Measurements from ENCODE around the gene AKT1S1.

Gene AKT1S1

DNA sequence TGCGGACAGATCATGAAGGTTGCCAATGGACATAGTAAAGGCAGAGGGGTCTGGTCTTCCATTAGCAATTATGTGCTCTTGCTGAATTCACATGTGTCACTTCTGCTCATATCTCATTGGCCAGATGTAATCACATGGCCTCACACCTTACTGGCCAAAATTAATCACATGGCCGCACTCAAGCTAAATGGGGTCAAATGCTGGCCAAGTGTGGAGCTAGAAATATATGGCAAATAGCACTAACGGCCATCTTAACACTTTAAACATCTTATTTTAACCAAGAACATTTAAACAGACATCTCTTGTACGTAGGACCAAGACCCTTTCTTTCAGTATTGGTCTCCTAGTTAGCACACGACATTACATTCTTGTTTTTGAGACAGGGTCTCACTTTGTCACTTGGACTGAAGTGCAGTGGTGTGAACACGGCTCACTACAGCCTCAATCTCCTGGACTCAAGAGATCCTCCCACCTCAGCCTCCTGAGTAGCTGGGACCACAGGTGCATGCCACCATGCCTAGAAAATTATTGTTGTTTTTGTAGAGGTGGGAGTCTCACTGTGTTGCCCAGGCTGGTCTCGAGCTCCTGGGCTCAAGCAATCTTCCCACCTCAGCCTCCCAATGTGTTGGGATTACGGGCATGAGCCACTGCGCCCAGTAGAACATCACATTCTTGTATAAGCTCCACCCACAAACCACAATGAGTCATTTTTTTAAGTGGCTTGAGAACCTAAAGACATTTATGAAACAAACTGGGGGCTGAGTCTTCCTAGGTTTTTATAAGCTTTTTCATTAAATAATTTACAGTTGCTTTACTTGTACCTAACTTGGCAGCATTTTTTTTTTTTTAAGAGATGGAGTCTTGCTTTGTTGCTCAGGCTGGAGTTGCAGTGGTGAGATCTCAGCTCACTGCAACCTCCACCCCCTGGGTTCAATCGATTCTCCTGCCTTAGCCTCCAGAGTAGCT is 29.1 kb downstream of the AKT1S1 start (continued):
- TF ChIP-seq, protein P1, sequence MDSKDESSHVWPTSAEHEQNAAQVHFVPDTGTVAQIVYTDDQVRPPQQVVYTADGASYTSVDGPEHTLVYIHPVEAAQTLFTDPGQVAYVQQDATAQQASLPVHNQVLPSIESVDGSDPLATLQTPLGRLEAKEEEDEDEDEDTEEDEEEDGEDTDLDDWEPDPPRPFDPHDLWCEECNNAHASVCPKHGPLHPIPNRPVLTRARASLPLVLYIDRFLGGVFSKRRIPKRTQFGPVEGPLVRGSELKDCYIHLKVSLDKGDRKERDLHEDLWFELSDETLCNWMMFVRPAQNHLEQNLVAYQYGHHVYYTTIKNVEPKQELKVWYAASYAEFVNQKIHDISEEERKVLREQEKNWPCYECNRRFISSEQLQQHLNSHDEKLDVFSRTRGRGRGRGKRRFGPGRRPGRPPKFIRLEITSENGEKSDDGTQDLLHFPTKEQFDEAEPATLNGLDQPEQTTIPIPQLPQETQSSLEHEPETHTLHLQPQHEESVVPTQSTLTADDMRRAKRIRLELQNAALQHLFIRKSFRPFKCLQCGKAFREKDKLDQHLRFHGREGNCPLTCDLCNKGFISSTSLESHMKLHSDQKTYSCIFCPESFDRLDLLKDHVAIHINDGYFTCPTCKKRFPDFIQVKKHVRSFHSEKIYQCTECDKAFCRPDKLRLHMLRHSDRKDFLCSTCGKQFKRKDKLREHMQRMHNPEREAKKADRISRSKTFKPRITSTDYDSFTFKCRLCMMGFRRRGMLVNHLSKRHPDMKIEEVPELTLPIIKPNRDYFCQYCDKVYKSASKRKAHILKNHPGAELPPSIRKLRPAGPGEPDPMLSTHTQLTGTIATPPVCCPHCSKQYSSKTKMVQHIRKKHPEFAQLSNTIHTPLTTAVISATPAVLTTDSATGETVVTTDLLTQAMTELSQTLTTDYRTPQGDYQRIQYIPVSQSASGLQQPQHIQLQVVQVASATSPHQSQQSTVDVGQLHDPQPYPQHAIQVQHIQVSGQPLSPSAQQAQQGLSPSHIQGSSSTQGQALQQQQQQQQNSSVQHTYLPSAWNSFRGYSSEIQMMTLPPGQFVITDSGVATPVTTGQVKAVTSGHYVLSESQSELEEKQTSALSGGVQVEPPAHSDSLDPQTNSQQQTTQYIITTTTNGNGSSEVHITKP (tag by site-specific recombination; IDR thresholded peaks at IDR 0.05) = peak; percentile 99
- TF ChIP-seq IKZF3 (tag by site-specific recombination; IDR thresholded peaks at IDR 0.05) (no peak), ZEB2 (tag by site-specific recombination; IDR thresholded peaks at IDR 0.05) (no peak), ZNF624 (tag by site-specific recombination; IDR thresholded peaks at IDR 0.05) (no peak)

DNA sequence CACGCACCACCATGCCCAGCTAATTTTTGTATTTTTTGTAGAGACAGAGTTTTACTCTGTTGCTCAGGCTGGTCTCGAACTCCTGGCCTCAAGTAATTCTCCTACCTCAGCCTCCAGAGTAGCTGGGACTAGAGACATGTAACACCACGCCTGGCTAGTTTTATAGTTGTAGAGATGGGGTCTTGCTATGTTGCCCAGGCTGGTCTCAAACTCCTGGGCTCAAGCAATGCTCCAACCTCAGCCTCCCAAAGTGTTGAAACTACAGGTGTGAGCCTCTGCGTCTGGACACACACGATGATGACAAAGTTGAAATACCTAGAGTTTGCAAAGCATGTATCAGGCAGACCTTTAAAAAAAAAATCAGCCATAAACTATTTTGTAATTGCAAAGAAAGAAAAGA is 30.7 kb downstream of the AKT1S1 start:
- TF ChIP-seq ZNF121 (tag by site-specific recombination; IDR thresholded peaks at IDR 0.05) (peak; percentile 61), ZBTB7A (tag by site-specific recombination; IDR thresholded peaks at IDR 0.05; ENCODE audit: low read depth) (no peak), ZNF621 (tag by site-specific recombination; IDR thresholded peaks at IDR 0.05) (no peak), ZNF211 (tag by site-specific recombination; IDR thresholded peaks at IDR 0.05; ENCODE audit: low read depth) (no peak), ZNF571 (tag by site-specific recombination; IDR thresholded peaks at IDR 0.05) (no peak)
- no peak overlapping the region for H3K4me3 ChIP-seq (ENCODE audit: low read depth, low read length)
- no peaks in the 10 kb centered on the region for H3K9me3 ChIP-seq (ENCODE audit: control insufficient read depth, insufficient read depth, low read depth, low read length)
- peaks cover 0 to 4% of the 10 kb centered on the region in 2 experiments; a peak in 1 of 3 replicates for H3K36me3 ChIP-seq (ENCODE audit: control insufficient read depth in 2 of 2, insufficient read depth in 1 of 2, low read length in 2 of 2)
- no peak overlapping the region for H3K27ac ChIP-seq (ENCODE audit: extremely low read depth, low read depth, low read length)
- H3K4me1 ChIP-seq (ENCODE audit: control insufficient read depth, insufficient read depth, low read length) = peaks cover 2% of the 10 kb centered on the region; the same call in 1 of the 2 replicates
- ChIA-PET POLR2A (no interaction called here), CTCF (interaction anchor here (1.0 kb wide), 1 partner anchor 78 kb away, joined by 3 read pairs; no protein-coding TSS in a partner anchor)

DNA sequence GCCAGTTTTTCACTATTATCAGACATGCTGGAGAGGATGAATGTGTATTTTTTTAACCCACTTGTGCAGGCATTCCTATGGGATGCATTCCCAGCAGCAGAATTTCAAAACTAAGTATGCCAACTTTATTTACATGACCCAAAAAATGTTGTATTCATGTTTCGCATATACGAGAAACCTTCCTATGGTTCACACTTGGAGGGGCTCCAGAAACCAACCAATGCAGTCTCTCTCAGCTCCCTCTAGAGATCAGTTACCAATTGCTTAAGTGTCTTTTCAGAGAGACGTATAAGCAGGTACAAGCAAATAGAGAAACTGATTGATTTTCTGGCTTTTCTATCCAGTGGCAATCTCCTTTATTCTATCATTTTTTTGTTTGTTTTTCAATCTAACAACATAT is 31.7 kb downstream of the AKT1S1 start:
- H3K4me3 ChIP-seq (ENCODE audit: low read depth, low read length) = no peak overlapping the region
- no peaks in the 10 kb centered on the region for H3K9me3 ChIP-seq (ENCODE audit: control insufficient read depth, insufficient read depth, low read depth, low read length)
- TF ChIP-seq BCL11B (tag by site-specific recombination; IDR thresholded peaks at IDR 0.05; ENCODE audit: low read depth) (no peak), ZBTB20 (tag by site-specific recombination; IDR thresholded peaks at IDR 0.05) (0 out of 2 replicates have a peak, but pooled peaks have one; percentile 17), ZNF596 (tag by site-specific recombination; IDR thresholded peaks at IDR 0.05) (0 out of 2 replicates have a peak, but pooled peaks have one; percentile 27)
- TF ChIP-seq, protein P2, sequence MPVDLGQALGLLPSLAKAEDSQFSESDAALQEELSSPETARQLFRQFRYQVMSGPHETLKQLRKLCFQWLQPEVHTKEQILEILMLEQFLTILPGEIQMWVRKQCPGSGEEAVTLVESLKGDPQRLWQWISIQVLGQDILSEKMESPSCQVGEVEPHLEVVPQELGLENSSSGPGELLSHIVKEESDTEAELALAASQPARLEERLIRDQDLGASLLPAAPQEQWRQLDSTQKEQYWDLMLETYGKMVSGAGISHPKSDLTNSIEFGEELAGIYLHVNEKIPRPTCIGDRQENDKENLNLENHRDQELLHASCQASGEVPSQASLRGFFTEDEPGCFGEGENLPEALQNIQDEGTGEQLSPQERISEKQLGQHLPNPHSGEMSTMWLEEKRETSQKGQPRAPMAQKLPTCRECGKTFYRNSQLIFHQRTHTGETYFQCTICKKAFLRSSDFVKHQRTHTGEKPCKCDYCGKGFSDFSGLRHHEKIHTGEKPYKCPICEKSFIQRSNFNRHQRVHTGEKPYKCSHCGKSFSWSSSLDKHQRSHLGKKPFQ (tag by site-specific recombination; IDR thresholded peaks at IDR 0.05) = peak; percentile 58
- ChIA-PET CTCF (interaction anchor here (0.6 kb wide), 1 partner anchor 45 kb away, joined by 3 read pairs; no protein-coding TSS in a partner anchor), POLR2A (no interaction called here)
- H3K27ac ChIP-seq (ENCODE audit: extremely low read depth, low read depth, low read length) = no peak overlapping the region
- peaks cover 6 to 10% of the 10 kb centered on the region in 2 experiments for H3K36me3 ChIP-seq (ENCODE audit: control insufficient read depth in 2 of 2, insufficient read depth in 1 of 2, low read length in 2 of 2)
- peaks cover 2% of the 10 kb centered on the region; the same call in 1 of the 2 replicates for H3K4me1 ChIP-seq (ENCODE audit: control insufficient read depth, insufficient read depth, low read length)
